ENCODE measurements around the gene KRT4. TPM values are rescaled to one million over a fixed set of nuclear protein-coding genes. Genes with fewer than 3 reads are reported as not detected.

Gene KRT4
- total RNA-seq, 2 experiments from 2014 or later, result not detected

GRCh38 chr12:52791271-52792184 is 22.4 kb downstream of the KRT4 start:
- no peak overlapping the region for H3K4me3 Mint-ChIP-seq
- H3K27me3 Mint-ChIP-seq (ENCODE audit: low read depth), result peaks cover 33% of the 10 kb centered on the region
- ChIA-PET POLR2A (interaction anchor here (0.8 kb wide), 1 partner anchor 169 kb away, joined by 3 read pairs; no protein-coding TSS in a partner anchor), CTCF (interaction anchor here (0.6 to 1.7 kb wide), 4 partner anchors 79 to 284 kb away, joined by 3 to 7 read pairs (median 4); no protein-coding TSS in a partner anchor)
- DNase-seq, result no peak
- peaks cover 18% of the 10 kb centered on the region for H3K4me1 Mint-ChIP-seq (ENCODE audit: low read depth)
- H3K9me3 Mint-ChIP-seq (ENCODE audit: insufficient read depth), result no peaks in the 10 kb centered on the region
- H3K27ac Mint-ChIP-seq, result no peak overlapping the region
- no peak for ATAC-seq
- no peaks in the 10 kb centered on the region for H3K36me3 Mint-ChIP-seq (ENCODE audit: low read depth)

GRCh38 chr12:52790427-52791270 is 23.3 kb downstream of the KRT4 start:
- Mint-ChIP-seq H3K36me3 (ENCODE audit: low read depth) (no peaks in the 10 kb centered on the region), H3K27me3 (ENCODE audit: low read depth) (peaks cover 33% of the 10 kb centered on the region), H3K4me3 (no peak overlapping the region), H3K9me3 (ENCODE audit: insufficient read depth) (no peaks in the 10 kb centered on the region), H3K27ac (no peak overlapping the region), H3K4me1 (ENCODE audit: low read depth) (peaks cover 18% of the 10 kb centered on the region)
- ATAC-seq (no peak), DNase-seq (no peak)
- POLR2A ChIA-PET, result no interaction called here
- CTCF ChIA-PET, result interaction anchor here (0.6 to 1.7 kb wide), 4 partner anchors 80 to 283 kb away, joined by 3 to 7 read pairs (median 4); no protein-coding TSS in a partner anchor

- Mint-ChIP-seq H3K4me1 (ENCODE audit: low read depth) (peaks cover 17% of the 10 kb centered on the region), H3K9me3 (ENCODE audit: insufficient read depth) (no peaks in the 10 kb centered on the region), H3K4me3 (no peak overlapping the region), H3K36me3 (ENCODE audit: low read depth) (no peaks in the 10 kb centered on the region), H3K27me3 (ENCODE audit: low read depth) (peaks cover 38% of the 10 kb centered on the region), H3K27ac (no peak overlapping the region)
- DNase-seq (no peak), ATAC-seq (peak; percentile 27)
- POLR2A ChIA-PET, result no interaction called here
- CTCF ChIA-PET, result interaction anchor here (1.3 to 1.7 kb wide), 2 partner anchors 90 to 206 kb away, joined by 4 to 7 read pairs; no protein-coding TSS in a partner anchor
These were observed 24.1 kb downstream of the KRT4 start for GRCh38 chr12:52789637-52790426.

- no peaks in the 10 kb centered on the region for H3K9me3 Mint-ChIP-seq (ENCODE audit: insufficient read depth)
- H3K27me3 Mint-ChIP-seq (ENCODE audit: low read depth), result peaks cover 40% of the 10 kb centered on the region
- no peak overlapping the region for H3K27ac Mint-ChIP-seq
- peaks cover 11% of the 10 kb centered on the region for H3K4me1 Mint-ChIP-seq (ENCODE audit: low read depth)
- ChIA-PET POLR2A (no interaction called here), CTCF (no interaction called here)
- no peak overlapping the region for H3K4me3 Mint-ChIP-seq
- DNase-seq, result no peak
- H3K36me3 Mint-ChIP-seq (ENCODE audit: low read depth), result no peaks in the 10 kb centered on the region
- no peak for ATAC-seq
These were observed 24.9 kb downstream of the KRT4 start for GRCh38 chr12:52788876-52789636.

- Mint-ChIP-seq H3K9me3 (ENCODE audit: insufficient read depth) (no peaks in the 10 kb centered on the region), H3K27ac (no peak overlapping the region), H3K27me3 (ENCODE audit: low read depth) (peaks cover 44% of the 10 kb centered on the region), H3K36me3 (ENCODE audit: low read depth) (no peaks in the 10 kb centered on the region), H3K4me3 (no peak overlapping the region), H3K4me1 (ENCODE audit: low read depth) (peaks cover 7% of the 10 kb centered on the region)
- POLR2A ChIA-PET, result interaction anchor here (0.6 kb wide), 1 partner anchor 577 kb away, joined by 3 read pairs; no protein-coding TSS in a partner anchor
- ATAC-seq, result no peak
- CTCF ChIA-PET, result interaction anchor here (1.3 kb wide), 1 partner anchor 97 kb away, joined by 3 read pairs; no protein-coding TSS in a partner anchor
- DNase-seq, result no peak
These were observed 25.6 kb downstream of the KRT4 start for GRCh38 chr12:52788192-52788875.

GRCh38 chr12:52787324-52788191 is 26.4 kb downstream of the KRT4 start:
- no peak overlapping the region for H3K27ac Mint-ChIP-seq
- POLR2A ChIA-PET, result interaction anchor here (0.6 kb wide), 1 partner anchor 578 kb away, joined by 3 read pairs; no protein-coding TSS in a partner anchor
- DNase-seq (no peak), ATAC-seq (no peak)
- H3K4me1 Mint-ChIP-seq (ENCODE audit: low read depth), result peaks cover 7% of the 10 kb centered on the region
- H3K36me3 Mint-ChIP-seq (ENCODE audit: low read depth), result no peaks in the 10 kb centered on the region
- no peaks in the 10 kb centered on the region for H3K9me3 Mint-ChIP-seq (ENCODE audit: insufficient read depth)
- CTCF ChIA-PET, result interaction anchor here (1.3 kb wide), 1 partner anchor 98 kb away, joined by 3 read pairs; no protein-coding TSS in a partner anchor
- H3K27me3 Mint-ChIP-seq (ENCODE audit: low read depth), result peaks cover 41% of the 10 kb centered on the region
- H3K4me3 Mint-ChIP-seq, result no peak overlapping the region

GRCh38 chr12:52784909-52785308 is 29.0 kb downstream of the KRT4 start:
- Mint-ChIP-seq H3K4me3 (no peak overlapping the region), H3K4me1 (ENCODE audit: low read depth) (no peaks in the 10 kb centered on the region), H3K36me3 (ENCODE audit: low read depth) (no peaks in the 10 kb centered on the region), H3K27ac (no peak overlapping the region), H3K9me3 (ENCODE audit: insufficient read depth) (no peaks in the 10 kb centered on the region), H3K27me3 (ENCODE audit: low read depth) (peaks cover 32% of the 10 kb centered on the region)
- DNase-seq (no peak), ATAC-seq (no peak)
- ChIA-PET CTCF (no interaction called here), POLR2A (no interaction called here)

GRCh38 chr12:52783563-52784316 is 30.2 kb downstream of the KRT4 start:
- ChIA-PET CTCF (no interaction called here), POLR2A (no interaction called here)
- H3K4me1 Mint-ChIP-seq (ENCODE audit: low read depth), result no peaks in the 10 kb centered on the region
- H3K4me3 Mint-ChIP-seq, result no peak overlapping the region
- ATAC-seq (no peak), DNase-seq (no peak)
- peaks cover 25% of the 10 kb centered on the region for H3K27me3 Mint-ChIP-seq (ENCODE audit: low read depth)
- H3K27ac Mint-ChIP-seq, result no peak overlapping the region
- H3K9me3 Mint-ChIP-seq (ENCODE audit: insufficient read depth), result no peaks in the 10 kb centered on the region
- no peaks in the 10 kb centered on the region for H3K36me3 Mint-ChIP-seq (ENCODE audit: low read depth)

- Mint-ChIP-seq H3K4me3 (no peak overlapping the region), H3K4me1 (ENCODE audit: low read depth) (no peaks in the 10 kb centered on the region), H3K27ac (no peak overlapping the region), H3K36me3 (ENCODE audit: low read depth) (no peaks in the 10 kb centered on the region), H3K9me3 (ENCODE audit: insufficient read depth) (no peaks in the 10 kb centered on the region), H3K27me3 (ENCODE audit: low read depth) (peaks cover 20% of the 10 kb centered on the region)
- ChIA-PET POLR2A (no interaction called here), CTCF (no interaction called here)
- no peak for DNase-seq
- ATAC-seq, result no peak
These were observed 31.4 kb downstream of the KRT4 start for GRCh38 chr12:52782502-52782901.
